ENCODE results near the gene ESRP2.

ESRP2 gene

GRCh38 chr16:68214726-68215125 lies 21.2 kb downstream of the ESRP2 start:
- no peak for DNase-seq

GRCh38 chr16:68206245-68206644 lies 29.7 kb downstream of the ESRP2 start:
- no peak for DNase-seq

DNA sequence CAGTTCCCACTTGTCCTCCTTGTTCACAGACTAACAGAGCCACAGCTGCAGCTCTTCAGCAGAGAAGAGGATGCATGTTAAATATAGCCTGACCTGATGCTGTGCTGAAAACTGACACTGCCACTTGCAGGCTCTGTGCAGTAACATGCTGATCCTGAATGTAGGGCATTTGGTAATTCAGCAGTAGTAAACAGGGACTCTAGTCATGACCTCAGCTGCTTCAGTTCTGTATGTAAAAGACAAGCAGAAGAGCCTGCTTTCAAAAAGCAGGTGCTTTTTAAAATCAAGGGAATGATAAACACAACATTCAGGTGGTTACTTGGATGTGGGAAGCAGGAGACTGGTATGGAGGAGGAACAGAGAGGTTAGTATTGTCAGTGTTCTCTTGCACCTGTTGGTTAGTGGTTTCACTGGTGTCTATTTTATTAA lies 33.8 kb downstream of the ESRP2 start:
- DNase-seq: no peak

DNA sequence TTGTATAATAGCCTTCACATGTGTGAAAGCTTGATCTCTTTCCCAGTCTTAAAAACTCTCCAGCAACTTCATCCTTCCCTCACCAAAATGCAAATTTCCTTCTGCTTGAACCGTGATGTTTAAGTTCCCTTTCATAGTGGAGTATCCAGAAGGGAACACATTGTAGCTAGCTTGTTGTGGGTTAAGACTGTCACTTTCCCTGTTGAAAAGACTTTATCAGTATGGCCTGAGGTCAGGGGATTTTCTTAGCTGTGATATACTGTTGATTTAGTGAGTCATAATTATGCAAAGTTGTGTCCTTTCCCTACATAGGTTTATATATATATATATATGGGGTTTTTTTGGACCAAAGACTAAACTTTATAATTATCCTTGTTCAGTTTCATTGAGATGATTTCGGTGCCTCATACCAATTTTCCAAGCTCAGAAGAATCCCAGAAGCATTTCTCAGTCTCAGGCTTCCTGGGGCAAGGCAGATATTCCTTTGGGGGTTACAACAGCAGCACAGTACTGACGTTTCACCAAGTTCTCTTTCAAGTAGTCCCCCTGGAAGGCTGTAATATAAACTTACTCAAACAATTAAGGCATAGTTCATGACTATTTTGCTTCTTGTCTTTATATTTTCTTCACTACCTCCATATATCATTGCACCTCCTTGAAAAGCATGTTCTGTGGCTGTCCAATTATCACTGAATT lies 35.7 kb downstream of the ESRP2 start:
- no peak for DNase-seq

DNA sequence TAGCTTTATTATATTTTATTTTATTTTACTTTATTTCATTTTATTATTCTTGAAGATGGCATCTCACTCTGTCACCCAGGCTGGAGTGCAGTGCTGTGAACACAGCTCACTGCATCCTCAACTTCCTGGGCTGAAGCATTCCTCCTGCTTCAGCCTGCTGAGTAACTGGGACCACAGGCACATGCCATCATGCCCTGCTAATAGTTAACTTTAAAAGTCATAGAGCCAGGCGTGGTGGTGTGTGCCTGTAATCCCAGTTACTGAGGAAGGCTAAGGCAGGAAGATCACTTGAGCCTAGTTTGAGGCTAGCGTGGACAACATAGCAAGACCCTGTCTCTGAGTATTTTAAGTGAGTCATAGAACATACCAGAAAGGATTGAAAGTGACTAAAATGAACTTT lies 38.7 kb downstream of the ESRP2 start:
- no peak for DNase-seq

DNA sequence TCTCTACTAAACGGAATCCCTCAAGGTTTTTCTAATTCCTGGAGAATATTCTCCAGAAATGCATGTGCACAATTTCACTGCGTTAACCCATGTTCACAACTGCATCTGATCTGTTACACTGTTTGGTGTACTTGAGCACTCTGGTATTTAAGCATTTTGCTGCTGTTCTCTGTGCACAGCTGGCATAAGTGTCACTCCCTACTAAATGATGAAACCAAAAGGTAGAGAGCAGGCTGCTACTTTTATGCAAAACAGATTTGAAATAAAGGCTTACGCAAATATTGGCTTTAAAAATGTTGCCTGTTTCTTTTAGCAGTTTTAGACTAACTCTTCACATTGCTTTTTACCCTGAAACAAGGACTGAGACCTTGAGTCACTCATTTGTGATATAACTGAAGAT lies 41.7 kb downstream of the ESRP2 start:
- DNase-seq: no peak

GRCh38 chr16:68190736-68191510 lies 45.0 kb downstream of the ESRP2 start:
- DNase-seq: no peak

- DNase-seq: peak; percentile 19
These were observed 45.8 kb downstream of the ESRP2 start for GRCh38 chr16:68190081-68190480.

- DNase-seq: no peak
These were observed 47.8 kb downstream of the ESRP2 start for GRCh38 chr16:68188170-68188569.

DNA sequence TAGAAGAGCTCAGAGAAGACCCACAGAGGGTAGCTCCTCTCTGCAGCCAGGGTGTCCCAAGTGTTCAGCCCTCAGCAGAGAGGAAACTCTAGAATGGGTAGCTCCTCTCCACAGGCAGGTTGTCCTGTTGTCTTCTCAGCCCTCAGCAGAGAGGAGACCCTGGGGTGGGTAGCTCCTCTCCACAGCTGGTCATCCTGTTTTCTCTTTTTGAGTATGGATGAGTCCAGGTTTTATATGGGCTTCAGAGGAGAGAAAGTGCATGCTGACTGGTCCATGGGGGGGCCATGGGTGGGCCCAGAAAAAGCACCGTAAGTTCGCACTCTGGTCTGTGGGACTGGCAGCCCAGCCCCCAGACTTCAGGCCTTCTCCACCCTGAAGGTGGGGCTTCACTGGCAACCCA lies 48.4 kb downstream of the ESRP2 start:
- no peak for DNase-seq

GRCh38 chr16:68186877-68187276 lies 49.0 kb downstream of the ESRP2 start:
- DNase-seq: no peak

DNA sequence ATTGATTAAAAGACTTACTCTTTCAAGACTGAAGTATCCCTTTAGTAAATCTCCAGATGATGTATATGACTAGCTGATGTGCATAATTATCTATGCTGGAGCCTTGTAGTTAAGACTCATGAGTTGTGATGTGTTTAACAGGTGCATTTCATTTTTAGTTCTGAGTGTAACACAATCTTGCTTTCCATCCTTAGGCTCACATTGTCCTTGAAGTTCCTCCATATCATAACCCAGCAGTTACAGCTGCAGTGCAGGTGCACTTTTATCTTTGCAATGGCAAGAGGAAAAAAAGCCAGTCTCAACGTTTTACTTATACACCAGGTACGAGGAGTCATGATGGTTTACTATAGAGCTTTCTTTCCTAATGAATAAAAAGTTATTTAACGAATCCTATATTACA lies 52.9 kb downstream of the ESRP2 start:
- DNase-seq: no peak

GRCh38 chr16:68179855-68180254 lies 56.1 kb downstream of the ESRP2 start:
- DNase-seq: no peak

GRCh38 chr16:68179196-68179795 lies 56.6 kb downstream of the ESRP2 start:
- no peak for DNase-seq
